GM21737 (cell line): Measurements from ENCODE around the gene PLSCR2.
"Not testable (repeated sequence)": the region's sequence is repeated elsewhere in the genome, so short reads cannot be mapped to it uniquely, and the experiment has no call there.

Experiments
- ATAC-seq: cut with Tn5 transposase; IDR thresholded peaks from one replicate; pipeline ENCODE4 v1.9.1; 2021; ENCODE audit warnings: mild to moderate bottlenecking, moderate library complexity; ENCODE audit not compliant: unreplicated experiment

Gene PLSCR2

DNA sequence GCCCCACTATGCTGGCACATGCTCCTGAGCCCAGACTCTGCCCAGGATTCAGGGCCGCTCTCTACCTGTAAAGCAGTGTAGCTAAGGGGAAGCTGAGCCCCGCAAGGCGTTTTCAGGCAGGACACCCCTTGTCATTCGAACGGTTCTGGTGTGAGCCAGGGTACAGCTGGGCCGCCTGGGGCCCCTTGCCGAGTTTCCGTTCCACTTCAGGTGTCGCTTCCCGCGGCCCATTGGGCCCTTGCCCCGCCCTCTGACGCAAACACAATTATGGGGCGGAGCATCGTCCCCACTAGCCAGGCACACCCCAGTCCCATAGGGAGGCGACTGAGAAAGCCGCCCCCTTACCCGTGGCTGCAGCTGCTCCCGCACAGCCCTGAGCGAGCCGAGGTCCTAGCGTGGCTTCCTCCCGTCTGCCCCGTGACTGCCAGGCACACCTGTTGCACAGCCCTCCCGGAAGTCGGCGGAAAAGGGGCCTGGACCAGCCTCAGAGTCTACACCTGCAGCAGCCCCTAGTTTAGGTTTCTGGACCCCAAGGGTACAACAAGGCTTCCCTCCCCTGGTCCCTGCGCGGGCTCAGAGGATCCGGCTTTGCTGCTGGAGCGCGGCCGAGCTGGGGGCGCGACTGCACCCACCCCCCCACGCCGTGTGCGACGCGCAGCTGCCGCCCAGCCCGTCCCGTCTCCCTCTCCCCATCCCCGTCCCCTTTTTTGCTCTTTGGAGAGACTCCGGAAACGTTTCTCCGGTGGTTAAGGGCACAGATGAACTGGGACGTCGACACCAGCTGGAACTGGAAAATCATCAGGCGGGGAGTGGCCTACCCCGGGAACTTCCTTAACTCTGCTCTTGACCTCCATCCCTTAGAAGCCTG, at the start of gene PLSCR2:
Gene PLSCR2 (minus strand): TSS at position 412 of the 868 bp plus-strand sequence. CDS start 9,657 bp downstream, outside the sequence.
- ATAC-seq: peak; percentile 97

GRCh38 chr3:146517684-146518435, 48.5 kb upstream of the PLSCR2 start:
- ATAC-seq: no peak

GRCh38 chr3:146513386-146514051, 44.2 kb upstream of the PLSCR2 start:
- no peak for ATAC-seq

GRCh38 chr3:146511402-146512134, 42.2 kb upstream of the PLSCR2 start:
- no peak for ATAC-seq

DNA sequence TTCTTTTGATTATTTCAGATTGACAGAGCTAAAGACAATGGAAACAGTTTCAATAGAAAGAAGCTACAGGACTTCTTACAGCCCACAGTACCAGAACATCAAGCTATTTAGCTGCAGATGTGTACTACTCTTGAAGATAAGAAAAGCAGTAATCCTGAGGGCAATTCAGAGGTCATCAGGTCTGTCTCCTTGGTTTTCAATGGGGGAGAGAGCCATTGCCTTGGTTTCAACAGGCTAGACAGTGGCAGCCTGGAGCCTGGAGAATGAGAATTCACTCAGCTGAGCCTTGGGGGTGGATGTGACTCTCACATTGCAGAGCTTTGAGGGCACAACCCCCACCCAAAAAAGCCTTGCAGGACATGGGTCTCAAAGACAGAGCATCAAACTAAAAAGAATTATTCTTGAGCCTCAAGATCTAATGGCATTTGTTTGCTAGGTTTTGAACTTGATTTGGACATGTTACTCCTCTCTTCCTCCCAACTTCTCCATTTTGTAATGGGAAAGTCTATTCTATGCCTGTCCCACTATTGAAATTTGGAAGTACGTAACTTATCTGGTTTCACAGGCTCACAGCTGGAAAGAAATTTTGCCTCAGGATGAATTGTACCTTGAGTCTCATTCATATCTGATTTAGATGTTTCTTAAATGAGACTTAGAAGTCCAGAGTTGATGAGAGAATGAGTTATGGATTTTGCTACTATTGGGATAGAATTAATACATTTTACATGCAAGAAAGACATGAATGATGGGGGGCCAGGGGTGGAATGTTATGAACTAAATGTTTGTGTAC, 38.2 kb upstream of the PLSCR2 start:
- no peak for ATAC-seq

- no peak for ATAC-seq
Observed at GRCh38 chr3:146505516-146505915, 36.2 kb upstream of the PLSCR2 start.

GRCh38 chr3:146504498-146505197, 35.3 kb upstream of the PLSCR2 start:
- no peak for ATAC-seq

DNA sequence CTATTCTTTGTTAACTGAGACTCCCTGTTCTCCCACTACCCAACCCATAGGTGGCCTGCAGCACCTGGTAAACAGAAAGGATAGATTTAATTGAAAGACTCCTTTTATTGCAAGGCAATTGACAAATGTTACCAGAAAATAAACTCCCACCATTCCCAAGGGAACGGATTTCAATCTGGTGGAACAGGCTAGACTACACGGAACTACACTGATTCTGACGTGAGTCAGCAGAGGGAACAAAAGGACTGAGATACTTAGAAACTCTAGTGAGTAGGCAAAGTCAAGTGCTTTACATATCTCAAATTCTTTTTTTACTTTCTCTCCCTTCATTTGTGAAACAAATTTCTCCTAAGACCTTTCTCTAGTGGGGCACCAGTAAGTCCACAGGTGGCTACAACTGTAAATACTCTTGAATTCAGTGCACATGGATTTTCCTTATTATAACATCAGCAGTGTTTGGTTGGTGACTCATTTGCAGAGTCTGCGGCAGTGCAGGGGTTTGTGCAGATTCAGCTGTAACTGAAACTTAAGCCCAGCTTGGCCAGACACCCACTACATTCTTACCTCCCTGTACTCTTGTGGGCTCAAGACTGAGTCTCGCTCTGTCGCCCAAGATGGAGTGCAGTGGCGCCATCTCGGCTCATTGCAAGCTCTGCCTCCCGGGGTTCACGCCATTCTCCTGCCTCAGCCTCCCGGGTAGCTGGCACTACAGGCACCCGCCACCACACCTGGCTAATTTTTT, 34.3 kb upstream of the PLSCR2 start:
- ATAC-seq: peak; percentile 98

GRCh38 chr3:146502887-146503460, 33.6 kb upstream of the PLSCR2 start:
- ATAC-seq: no peak

DNA sequence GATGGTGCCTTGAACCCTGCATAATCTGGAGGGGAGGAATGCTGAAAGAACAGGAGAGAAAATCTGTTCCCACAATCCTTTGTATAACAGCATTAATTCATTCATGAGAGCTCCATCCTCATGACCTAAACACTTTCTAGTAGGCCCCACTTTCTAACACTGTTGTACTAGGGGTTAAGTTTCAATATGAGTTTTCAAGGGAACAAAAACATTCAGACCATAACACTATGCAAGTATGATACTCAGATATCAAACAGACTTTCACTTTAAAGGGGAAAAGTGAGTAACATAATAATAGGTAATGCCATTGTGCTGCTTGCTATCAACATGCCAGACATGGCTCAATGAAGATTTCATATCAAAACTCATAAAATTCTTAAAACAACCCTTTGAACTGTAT, 32.4 kb upstream of the PLSCR2 start:
- no peak for ATAC-seq

GRCh38 chr3:146499701-146500100, 30.3 kb upstream of the PLSCR2 start:
- no peak for ATAC-seq

GRCh38 chr3:146498002-146498736, 28.8 kb upstream of the PLSCR2 start:
- ATAC-seq: no peak

- not testable (repeated sequence) for ATAC-seq
Observed at GRCh38 chr3:146497145-146497843, 27.9 kb upstream of the PLSCR2 start.

GRCh38 chr3:146496726-146497125, 27.4 kb upstream of the PLSCR2 start:
- no peak for ATAC-seq

GRCh38 chr3:146496251-146496650, 26.9 kb upstream of the PLSCR2 start:
- ATAC-seq: no peak

DNA sequence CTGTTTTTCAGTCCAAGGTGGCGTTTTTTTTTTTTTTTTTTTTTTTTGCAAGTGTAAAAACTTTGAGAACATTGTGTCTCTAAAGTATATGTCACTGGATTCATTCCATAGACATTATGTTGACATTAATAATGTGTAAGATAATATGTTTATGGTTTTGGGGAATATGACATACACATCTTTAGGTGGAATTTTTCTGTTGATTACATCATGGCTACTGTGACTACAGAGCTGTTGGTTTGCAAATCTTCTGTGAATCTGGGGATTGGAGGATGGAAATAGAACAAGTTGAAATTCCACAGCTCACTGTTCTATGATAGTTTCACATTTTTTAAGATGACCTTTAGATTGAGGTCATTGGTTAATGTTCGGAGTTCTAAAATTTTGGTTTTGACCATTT, 24.4 kb upstream of the PLSCR2 start:
- ATAC-seq: no peak

DNA sequence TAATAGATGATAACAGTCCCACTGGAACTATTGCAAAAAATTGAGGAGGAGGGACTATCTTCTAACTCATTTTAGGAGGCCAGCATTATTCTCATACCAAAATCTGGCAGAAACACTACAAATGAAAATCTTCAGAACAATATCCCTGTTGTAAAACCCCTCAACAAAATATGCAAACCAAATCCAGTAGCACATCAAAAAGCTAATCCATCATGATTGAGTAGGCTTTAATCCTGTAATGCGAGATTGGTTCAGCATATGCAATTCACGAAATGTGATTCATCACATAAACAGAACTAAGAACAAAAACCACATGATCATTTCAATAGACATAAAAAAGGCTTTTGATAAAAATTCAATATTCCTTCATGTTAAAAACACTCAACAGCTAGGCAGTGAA, 23.9 kb upstream of the PLSCR2 start:
- no peak for ATAC-seq
